COLO829 (cell line): ENCODE measurements around the gene PRCC.

Experiments used
- DNase-seq: peaks from one replicate; pipeline ENCODE4 v3.0.0; 2012; ENCODE audit warnings: low spot score

Gene PRCC

DNA sequence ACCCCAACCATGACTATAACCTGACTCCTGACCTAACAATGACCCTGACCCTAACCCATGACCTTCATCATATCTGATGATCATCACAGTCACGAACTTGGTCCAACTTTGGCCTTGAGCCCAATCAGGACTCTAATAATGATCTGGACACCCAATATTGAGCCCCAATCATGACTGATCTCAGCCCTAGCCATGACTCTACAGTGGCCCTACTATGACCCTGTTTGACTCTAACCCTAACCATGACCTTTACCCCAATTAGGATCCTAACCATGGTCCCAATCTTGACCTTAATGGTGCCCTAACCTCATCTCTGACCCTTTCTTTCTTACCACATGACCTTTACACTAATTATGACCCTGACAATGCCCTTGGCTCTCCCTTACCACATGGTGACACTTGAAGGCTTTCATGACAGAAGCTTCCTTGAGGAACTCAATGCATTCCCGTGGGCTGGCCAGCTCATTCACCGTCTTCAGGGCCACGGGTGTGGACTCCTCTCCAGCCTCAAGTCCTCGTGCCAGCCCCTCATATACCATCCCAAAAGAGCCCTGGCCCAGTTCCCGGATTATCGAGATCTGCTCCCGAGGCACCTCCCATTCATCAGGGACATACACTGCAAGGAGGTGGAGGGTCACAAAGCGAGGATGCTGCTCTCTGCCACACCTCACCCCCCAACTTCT lies 75.4 kb downstream of the PRCC start:
- no peak for DNase-seq

DNA sequence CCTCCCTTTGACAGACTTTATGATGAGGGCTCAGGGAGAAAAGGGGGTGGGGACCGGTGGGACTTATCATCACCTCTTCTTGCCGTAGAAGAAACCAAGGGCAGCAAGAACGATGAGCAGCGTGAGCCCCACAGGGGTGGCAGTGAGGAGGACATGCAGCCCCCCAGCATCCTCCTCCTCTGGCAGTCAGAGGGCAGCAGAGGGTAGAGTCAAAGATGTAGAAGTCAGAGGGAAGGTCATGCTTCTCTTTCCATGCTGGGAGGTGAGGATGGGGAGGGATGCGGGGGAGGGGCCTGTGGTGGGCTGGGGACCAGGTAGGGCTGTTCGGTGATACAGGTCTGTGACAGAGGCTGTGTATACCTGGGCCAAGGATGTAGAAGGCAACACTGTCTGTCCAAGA lies 76.8 kb downstream of the PRCC start:
- no peak for DNase-seq

DNA sequence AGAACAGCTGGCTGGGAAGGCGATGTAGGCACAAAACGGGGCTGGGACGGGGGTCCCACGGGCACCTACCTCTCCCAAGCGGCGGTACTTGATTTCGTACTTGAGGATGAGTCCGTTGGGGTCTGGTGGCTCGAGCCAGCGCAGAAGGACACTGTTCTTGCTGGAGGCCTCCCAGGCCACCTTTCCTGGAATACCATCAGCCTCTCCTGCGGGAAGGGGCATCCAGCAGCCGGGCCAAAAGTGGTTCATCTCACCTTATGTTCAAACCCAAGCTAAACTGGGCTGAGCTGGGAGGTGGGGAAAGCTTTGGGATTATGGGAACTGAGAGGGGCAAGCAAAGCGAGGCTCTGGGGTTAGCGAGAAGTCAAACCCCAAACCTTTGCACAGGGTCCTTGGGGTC lies 77.3 kb downstream of the PRCC start:
- DNase-seq = no peak

DNA sequence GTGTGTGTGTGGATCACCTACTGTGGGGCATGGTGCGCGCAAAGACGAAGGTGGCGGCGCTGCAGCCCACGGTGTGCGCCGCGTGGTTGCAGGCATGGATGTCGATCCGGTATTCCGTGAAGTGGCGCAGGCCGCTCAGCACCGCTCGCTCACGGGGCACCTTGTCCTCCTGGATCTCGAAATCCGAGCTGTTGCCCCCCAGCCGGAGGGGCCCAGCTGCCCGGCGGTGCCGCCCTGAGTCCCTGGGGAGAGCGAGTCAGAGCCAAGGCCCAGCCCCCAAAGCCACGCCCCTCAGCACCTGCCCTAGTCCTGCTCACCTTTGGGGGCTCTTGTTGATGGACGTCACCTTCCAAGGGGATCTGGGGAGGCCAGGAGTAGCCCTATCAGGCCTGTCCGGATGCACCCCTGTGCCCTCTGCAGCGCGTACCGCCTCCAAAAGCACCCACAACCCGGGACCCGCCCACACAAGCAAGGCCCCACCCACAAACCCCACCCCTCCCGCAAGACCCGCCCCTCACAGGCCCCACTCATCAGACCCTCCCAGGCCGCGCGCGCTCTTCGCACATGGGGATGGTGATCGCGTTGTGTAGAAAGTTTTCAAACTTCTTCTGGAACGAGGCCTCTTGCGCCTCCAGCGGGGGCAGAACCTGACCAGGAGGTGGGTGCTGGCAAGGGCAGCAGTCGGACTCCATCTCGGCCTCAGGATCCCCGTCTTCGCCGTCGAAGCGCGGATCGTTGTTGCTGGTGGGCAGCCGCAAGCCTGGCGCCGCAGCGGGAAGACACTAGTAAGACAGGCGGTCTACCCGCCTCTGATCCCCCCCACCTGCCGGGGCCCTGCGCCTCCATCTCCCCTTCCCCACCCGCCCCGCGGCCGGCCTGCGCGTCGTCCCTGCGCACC lies 78.0 kb downstream of the PRCC start:
- DNase-seq = no peak

DNA sequence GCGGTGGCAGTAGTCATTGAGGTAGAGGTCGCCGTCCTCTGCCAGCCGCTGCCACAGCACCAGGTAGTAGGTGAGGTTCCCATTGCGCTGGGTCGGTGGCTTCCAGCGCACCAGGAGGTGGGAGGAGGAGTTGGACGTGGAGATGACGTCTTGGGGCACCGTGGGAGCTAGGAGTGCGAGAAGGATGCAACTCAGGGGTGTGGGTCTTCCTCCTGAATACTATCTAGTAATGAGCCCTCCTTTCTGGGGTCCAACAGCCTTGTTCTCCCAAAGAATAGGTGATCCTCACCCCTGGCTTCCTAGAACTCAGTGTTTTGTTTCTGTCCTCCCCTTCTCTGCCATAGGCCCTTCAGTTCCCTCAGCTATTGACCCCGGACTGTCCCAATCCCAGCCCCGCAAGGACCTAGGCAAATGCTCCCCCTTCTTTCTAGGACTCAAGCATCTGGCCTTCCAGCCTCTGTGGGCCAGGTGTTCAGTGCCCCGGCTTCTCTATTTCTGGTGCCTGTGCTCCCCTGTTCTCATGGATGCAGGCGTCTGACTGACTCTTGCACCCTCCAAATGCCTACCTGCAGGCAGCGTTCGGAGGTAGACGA lies 78.7 kb downstream of the PRCC start:
- no peak for DNase-seq

DNA sequence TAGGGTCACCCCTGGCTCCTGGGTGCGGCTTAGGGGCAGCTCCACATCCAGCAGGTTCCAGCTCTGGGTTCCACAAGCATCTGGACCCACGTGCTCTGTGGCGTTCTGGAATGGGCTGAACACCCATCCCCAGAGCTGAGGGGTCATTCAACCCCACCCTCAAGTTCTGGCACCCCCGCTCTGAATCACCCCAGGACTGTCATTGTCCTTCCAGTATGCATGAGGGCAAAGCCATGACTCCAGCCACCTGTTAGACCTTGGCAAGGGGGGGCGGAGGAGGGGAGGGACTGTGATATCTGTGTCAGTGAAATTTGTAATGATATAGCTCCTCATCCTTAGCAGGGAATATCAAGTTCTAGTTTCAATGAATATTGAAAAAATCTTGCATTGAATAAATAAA lies 79.3 kb downstream of the PRCC start:
- no peak for DNase-seq

DNA sequence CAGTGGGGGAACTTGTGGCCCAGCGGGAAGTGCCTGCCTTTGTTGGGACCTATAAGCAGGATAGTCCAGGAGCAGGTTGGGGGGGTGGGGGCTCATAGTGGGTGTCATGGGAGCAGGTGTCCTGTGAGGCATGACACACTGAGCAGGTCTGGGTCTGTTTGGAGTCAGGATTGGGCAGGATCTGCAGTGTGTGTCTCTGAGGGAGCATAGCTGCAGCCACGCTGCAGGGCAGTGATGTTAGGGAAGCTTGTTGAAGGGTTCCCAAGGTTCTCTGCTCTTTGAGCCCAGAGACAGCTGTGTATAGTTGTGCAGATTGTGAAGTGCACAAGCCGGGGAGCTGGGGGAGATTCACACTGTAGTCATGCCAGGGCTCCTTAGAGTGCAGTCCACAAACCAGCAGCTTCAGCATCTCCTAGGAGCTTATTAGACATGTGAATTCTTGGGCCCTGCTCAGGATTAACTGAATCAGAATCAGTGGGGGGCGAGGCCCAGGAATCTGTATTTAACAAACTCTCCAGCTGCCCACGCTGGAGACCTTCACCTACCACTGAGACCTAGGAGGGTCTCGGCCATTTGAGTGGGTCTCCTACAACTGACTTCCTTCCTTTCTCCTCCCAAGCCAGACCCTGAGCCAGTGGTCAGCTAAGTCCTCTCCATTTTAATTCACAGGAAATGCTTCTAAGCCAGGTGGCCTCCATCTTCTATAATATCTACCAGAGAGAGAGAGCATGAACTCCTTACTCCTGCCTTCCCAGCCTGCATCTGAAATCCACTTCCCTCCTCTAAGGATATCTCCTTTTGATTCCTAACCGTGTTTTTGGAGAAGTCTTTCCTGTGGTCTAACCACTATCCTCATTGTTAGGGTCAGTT lies 80.5 kb downstream of the PRCC start:
- no peak for DNase-seq

DNA sequence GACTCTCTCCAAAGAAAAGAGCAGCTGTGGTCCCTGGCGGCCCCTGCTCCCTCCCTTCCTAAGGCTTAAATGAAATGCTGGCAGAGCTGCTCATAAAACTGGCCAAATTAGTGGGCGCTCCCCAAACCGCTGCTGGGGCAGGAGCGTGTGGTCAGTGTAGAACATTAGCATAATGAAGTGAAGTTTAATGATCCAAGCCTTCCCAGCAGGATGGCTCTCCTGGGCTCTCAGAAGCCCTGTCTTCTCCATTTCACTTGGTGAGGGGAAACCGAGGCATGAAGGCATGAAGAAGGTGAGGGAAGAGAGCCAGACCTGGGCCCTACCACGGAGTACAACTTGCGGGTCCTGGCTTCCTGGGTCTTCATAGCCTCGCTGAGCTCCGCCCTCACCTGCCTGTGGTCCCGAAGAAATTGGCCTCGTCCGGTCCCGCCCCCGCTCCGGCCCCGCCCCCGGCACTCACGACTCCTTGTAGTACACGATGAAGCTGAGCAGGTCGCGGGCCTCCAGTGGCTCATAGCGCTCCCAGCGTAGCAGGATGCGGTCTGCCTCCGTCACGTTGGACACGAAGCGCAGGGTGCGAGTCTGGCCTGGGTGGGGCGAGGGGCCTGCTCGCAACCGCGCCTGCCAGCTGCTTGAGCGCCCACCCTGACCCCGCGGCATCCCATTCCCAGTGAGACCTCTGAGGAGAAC lies 81.3 kb downstream of the PRCC start:
- no peak for DNase-seq

DNA sequence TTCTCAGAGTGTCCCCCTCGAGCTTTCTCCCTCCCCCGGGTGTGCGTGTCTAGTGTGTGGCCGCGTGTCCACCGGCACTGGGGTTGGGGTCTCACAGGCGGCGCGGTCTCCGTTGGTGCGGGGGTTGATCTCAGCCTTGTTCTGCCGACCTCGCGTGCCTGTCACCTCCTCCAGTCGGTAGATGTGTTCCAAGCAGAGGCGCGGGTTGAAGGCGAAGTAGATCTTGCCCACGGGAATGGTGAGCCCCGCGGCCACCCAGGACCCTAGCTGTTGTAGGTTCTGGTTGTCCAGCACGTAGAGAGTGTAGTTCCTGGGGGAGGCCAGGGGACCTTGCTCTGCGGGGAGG lies 81.8 kb downstream of the PRCC start:
- no peak for DNase-seq
